HEK293 (cell line): Measurements from ENCODE around the gene PPP1CA.

Experiments used
- CTCF ChIA-PET: fragments of 350-600 bp; formaldehyde crosslinking; extraction: SDS; loops from one replicate; lab custom pipeline; 2021; ENCODE audit warnings: antibody characterized with exemption; lab: Yijun Ruan, JAX
- POLR2A ChIA-PET: fragments of 300-600 bp; formaldehyde crosslinking; extraction: SDS; loops from one replicate; lab custom pipeline; 2020; ENCODE audit warnings: antibody characterized with exemption, inconsistent platforms; lab: Yijun Ruan, JAX
- H3K27ac ChIP-seq: fragments of 200-500 bp; sonication (Bioruptor generic); 2 replicates; pipeline ENCODE4 v1.5.1; 2014; ENCODE audit warnings: low read depth, low read length, control low read depth, inconsistent platforms; ENCODE audit errors: extremely low read depth
- H3K36me3 ChIP-seq, 2 experiments: fragments of 200-500 bp in 1 of 2; sonication (Bioruptor generic) in 1 of 2; 1 replicate in 1 of 2; 2 replicates in 1 of 2; pipeline ENCODE4 v1.5.1; 2014 to 2017; ENCODE audit warnings: inconsistent platforms in 2 of 2, low read length in 2 of 2; ENCODE audit not compliant: control insufficient read depth in 2 of 2, insufficient read depth in 1 of 2
- H3K4me1 ChIP-seq: fragments of 200-500 bp; sonication (Bioruptor generic); 2 replicates; pipeline ENCODE4 v1.5.1; 2014; ENCODE audit warnings: mild to moderate bottlenecking, low read length, inconsistent platforms; ENCODE audit not compliant: control insufficient read depth, insufficient read depth
- H3K4me3 ChIP-seq: 2 replicates; pipeline ENCODE4 v1.5.1; 2011; ENCODE audit warnings: low read depth, mild to moderate bottlenecking, control low read depth, low read length, moderate library complexity
- H3K9me3 ChIP-seq: fragments of 200-500 bp; sonication (Bioruptor generic); 2 replicates; pipeline ENCODE4 v1.5.1; 2014; ENCODE audit warnings: low read depth, low read length, inconsistent platforms; ENCODE audit not compliant: control insufficient read depth, insufficient read depth
- BCL11A ChIP-seq: fragments of 450-650 bp; formaldehyde crosslinking; IDR thresholded peaks from 2 replicates; pipeline ENCODE4 v1.5.1; 2016; ENCODE audit warnings: low read depth, missing biosample characterization, missing genetic modification characterization
- FEZF1 ChIP-seq: fragments of 450-650 bp; formaldehyde crosslinking; IDR thresholded peaks from 2 replicates; pipeline ENCODE4 v1.5.1; 2016; ENCODE audit warnings: missing biosample characterization, missing genetic modification characterization
- GLI4 ChIP-seq: fragments of 450-650 bp; formaldehyde crosslinking; IDR thresholded peaks from 2 replicates; pipeline ENCODE4 v1.5.1; 2016; ENCODE audit warnings: missing biosample characterization, missing genetic modification characterization
- GLIS1 ChIP-seq: fragments of 450-650 bp; formaldehyde crosslinking; IDR thresholded peaks from 2 replicates; pipeline ENCODE4 v1.5.1; 2016; ENCODE audit warnings: missing biosample characterization, missing genetic modification characterization
- GLIS2 ChIP-seq: fragments of 450-650 bp; formaldehyde crosslinking; IDR thresholded peaks from 2 replicates; pipeline ENCODE4 v1.5.1; 2016; ENCODE audit warnings: missing biosample characterization, missing genetic modification characterization
- HOXC10 ChIP-seq: sonication (generic); formaldehyde crosslinking; IDR thresholded peaks from 2 replicates; pipeline ENCODE4 v1.8.1; 2023; ENCODE audit warnings: mild to moderate bottlenecking, missing genetic modification reagents
- HOXD13 ChIP-seq: sonication (generic); formaldehyde crosslinking; IDR thresholded peaks from 2 replicates; pipeline ENCODE4 v1.8.0; 2022; ENCODE audit warnings: missing genetic modification reagents, borderline replicate concordance
- TRIM28 ChIP-seq: IDR thresholded peaks from 2 replicates; pipeline ENCODE4 v1.6.1; 2011; ENCODE audit warnings: low read length, control low read depth, borderline replicate concordance
- WT1 ChIP-seq: fragments of 450-650 bp; formaldehyde crosslinking; IDR thresholded peaks from 2 replicates; pipeline ENCODE4 v1.5.1; 2016; ENCODE audit warnings: missing biosample characterization, missing genetic modification characterization
- ZBTB1 ChIP-seq: fragments of 450-650 bp; formaldehyde crosslinking; IDR thresholded peaks from 2 replicates; pipeline ENCODE4 v1.5.1; 2016; ENCODE audit warnings: missing biosample characterization, missing genetic modification characterization
- ZBTB20 ChIP-seq: fragments of 450-650 bp; formaldehyde crosslinking; IDR thresholded peaks from 2 replicates; pipeline ENCODE4 v1.5.1; 2016; ENCODE audit warnings: missing biosample characterization, missing genetic modification characterization
- ZBTB48 ChIP-seq: fragments of 450-650 bp; formaldehyde crosslinking; IDR thresholded peaks from 2 replicates; pipeline ENCODE4 v1.5.1; 2016; ENCODE audit warnings: missing biosample characterization, missing genetic modification characterization
- ZNF121 ChIP-seq: fragments of 450-650 bp; formaldehyde crosslinking; IDR thresholded peaks from 2 replicates; pipeline ENCODE4 v1.5.1; 2016; ENCODE audit warnings: missing biosample characterization, missing genetic modification characterization
- ZNF132 ChIP-seq: fragments of 450-650 bp; formaldehyde crosslinking; IDR thresholded peaks from 2 replicates; pipeline ENCODE4 v1.5.1; 2017; ENCODE audit warnings: missing biosample characterization, missing genetic modification characterization, borderline replicate concordance
- ZNF292 ChIP-seq: fragments of 450-650 bp; formaldehyde crosslinking; IDR thresholded peaks from 2 replicates; pipeline ENCODE4 v1.5.1; 2016; ENCODE audit warnings: low read depth, missing biosample characterization, missing genetic modification characterization, borderline replicate concordance
- ZNF324 ChIP-seq: fragments of 450-650 bp; formaldehyde crosslinking; IDR thresholded peaks from 2 replicates; pipeline ENCODE4 v1.5.1; 2016; ENCODE audit warnings: missing biosample characterization, missing genetic modification characterization
- ZNF341 ChIP-seq: fragments of 450-650 bp; formaldehyde crosslinking; IDR thresholded peaks from 2 replicates; pipeline ENCODE4; 2016; ENCODE audit warnings: low read depth, missing biosample characterization, missing genetic modification characterization
- ZNF416 ChIP-seq: fragments of 450-650 bp; formaldehyde crosslinking; IDR thresholded peaks from 2 replicates; pipeline ENCODE4 v1.5.1; 2016; ENCODE audit warnings: missing biosample characterization, missing genetic modification characterization
- ZNF423 ChIP-seq: fragments of 450-650 bp; formaldehyde crosslinking; IDR thresholded peaks from 2 replicates; pipeline ENCODE4 v1.5.1; 2016; ENCODE audit warnings: missing biosample characterization, missing genetic modification characterization
- ZNF548 ChIP-seq: fragments of 450-650 bp; formaldehyde crosslinking; IDR thresholded peaks from 2 replicates; pipeline ENCODE4 v1.5.1; 2016; ENCODE audit warnings: missing biosample characterization, missing genetic modification characterization
- ZNF596 ChIP-seq: fragments of 450-650 bp; IDR thresholded peaks from 2 replicates; pipeline ENCODE4 v1.5.0; 2018; ENCODE audit warnings: missing biosample characterization, mild to moderate bottlenecking, missing genetic modification characterization, moderate library complexity
- ZNF623 ChIP-seq: fragments of 450-650 bp; formaldehyde crosslinking; IDR thresholded peaks from 2 replicates; pipeline ENCODE4 v1.5.1; 2016; ENCODE audit warnings: missing biosample characterization, missing genetic modification characterization
- ZNF624 ChIP-seq: fragments of 450-650 bp; formaldehyde crosslinking; IDR thresholded peaks from 2 replicates; pipeline ENCODE4 v1.5.1; 2017; ENCODE audit warnings: missing biosample characterization, missing genetic modification characterization
- ZNF830 ChIP-seq: fragments of 450-650 bp; IDR thresholded peaks from 2 replicates; pipeline ENCODE4 v1.5.0; 2018; ENCODE audit warnings: missing biosample characterization, missing genetic modification characterization, low read depth, mild to moderate bottlenecking, moderate library complexity
- TF ChIP-seq, protein P1 (sequence below): fragments of 450-650 bp; formaldehyde crosslinking; IDR thresholded peaks from 2 replicates; pipeline ENCODE4 v1.5.1; 2017; ENCODE audit warnings: missing biosample characterization, missing genetic modification characterization
- TF ChIP-seq, protein P2 (sequence below): fragments of 450-650 bp; formaldehyde crosslinking; IDR thresholded peaks from 2 replicates; pipeline ENCODE4 v1.5.1; 2016; ENCODE audit warnings: missing biosample characterization, missing genetic modification characterization, low read depth
- TF ChIP-seq, protein P3 (sequence below): fragments of 450-650 bp; formaldehyde crosslinking; IDR thresholded peaks from 2 replicates; pipeline ENCODE4 v1.5.1; 2016; ENCODE audit warnings: missing biosample characterization, missing genetic modification characterization
- TF ChIP-seq, protein P4 (sequence below): IDR thresholded peaks from 2 replicates; pipeline ENCODE4 v1.6.1; 2011; ENCODE audit warnings: mild to moderate bottlenecking, low read depth, low read length, borderline replicate concordance
- TF ChIP-seq, protein P5 (sequence below): fragments of 450-650 bp; formaldehyde crosslinking; IDR thresholded peaks from 2 replicates; pipeline ENCODE4 v1.5.1; 2016; ENCODE audit warnings: missing biosample characterization, missing genetic modification characterization
- TF ChIP-seq, protein P6 (sequence below): fragments of 450-650 bp; formaldehyde crosslinking; IDR thresholded peaks from 2 replicates; pipeline ENCODE4 v1.5.1; 2016; ENCODE audit warnings: missing biosample characterization, missing genetic modification characterization

PPP1CA gene

DNA sequence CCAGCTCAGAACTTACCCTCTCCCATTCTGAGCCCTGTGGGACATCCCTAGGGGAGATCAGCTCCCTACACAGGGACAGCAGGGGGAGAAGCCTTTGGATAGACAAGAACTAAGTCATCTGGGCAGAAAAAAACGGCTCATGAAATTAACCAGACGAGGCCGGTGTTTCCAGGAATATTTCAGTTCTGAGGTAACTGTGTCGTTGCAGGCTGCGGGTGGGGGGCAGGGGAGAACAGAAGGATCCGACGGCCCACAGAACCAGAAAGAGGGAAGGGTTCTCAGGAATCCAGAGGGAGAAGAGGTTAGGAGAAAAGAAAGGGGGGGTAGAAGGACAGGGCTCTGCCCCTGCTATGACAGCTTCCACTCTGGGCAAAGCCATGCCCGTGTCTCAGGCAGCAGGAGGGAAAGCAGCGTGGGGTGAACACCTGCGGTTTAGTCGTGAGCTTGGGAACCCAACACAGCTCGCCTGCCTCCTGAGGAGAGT is 31.8 kb downstream of the PPP1CA start:
- Histone ChIP-seq H3K27ac (no peak overlapping the region), H3K4me3 (no peak overlapping the region), H3K36me3 (no peaks in the 10 kb centered on the region), H3K9me3 (no peaks in the 10 kb centered on the region), H3K4me1 (peaks cover 3% of the 10 kb centered on the region; the same call in 1 of the 2 replicates)
- ChIA-PET CTCF (interaction anchor here (0.7 to 30.4 kb wide), 4 partner anchors 6 to 55 kb away, joined by 4 to 898 read pairs (median 452); partner anchors contain the start of genes CLCF1, POLD4 and RAD9A), POLR2A (interaction anchor here (0.6 to 1.8 kb wide), 6 partner anchors 17 to 161 kb away, joined by 3 to 6 read pairs (median 4); partner anchors contain the start of gene POLD4)
- no peak for TF ChIP-seq ZNF292 (tag by site-specific recombination)
- TF ChIP-seq BCL11A (tag by site-specific recombination), result no peak
- 0 out of 2 replicates have a peak, but pooled peaks have one; percentile 44 for TF ChIP-seq ZNF423 (tag by site-specific recombination)
- TF ChIP-seq ZNF624 (tag by site-specific recombination), result no peak
- TF ChIP-seq, protein P1, sequence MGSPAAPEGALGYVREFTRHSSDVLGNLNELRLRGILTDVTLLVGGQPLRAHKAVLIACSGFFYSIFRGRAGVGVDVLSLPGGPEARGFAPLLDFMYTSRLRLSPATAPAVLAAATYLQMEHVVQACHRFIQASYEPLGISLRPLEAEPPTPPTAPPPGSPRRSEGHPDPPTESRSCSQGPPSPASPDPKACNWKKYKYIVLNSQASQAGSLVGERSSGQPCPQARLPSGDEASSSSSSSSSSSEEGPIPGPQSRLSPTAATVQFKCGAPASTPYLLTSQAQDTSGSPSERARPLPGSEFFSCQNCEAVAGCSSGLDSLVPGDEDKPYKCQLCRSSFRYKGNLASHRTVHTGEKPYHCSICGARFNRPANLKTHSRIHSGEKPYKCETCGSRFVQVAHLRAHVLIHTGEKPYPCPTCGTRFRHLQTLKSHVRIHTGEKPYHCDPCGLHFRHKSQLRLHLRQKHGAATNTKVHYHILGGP (tag by site-specific recombination), result no peak
- TF ChIP-seq WT1 (tag by site-specific recombination), result no peak
- no peak for TF ChIP-seq GLI4
- no peak for TF ChIP-seq ZNF416 (tag by site-specific recombination)
- TF ChIP-seq ZBTB20, result no peak
- TF ChIP-seq FEZF1 (tag by site-specific recombination), result no peak
- no peak for TF ChIP-seq TRIM28
- TF ChIP-seq, protein P2, sequence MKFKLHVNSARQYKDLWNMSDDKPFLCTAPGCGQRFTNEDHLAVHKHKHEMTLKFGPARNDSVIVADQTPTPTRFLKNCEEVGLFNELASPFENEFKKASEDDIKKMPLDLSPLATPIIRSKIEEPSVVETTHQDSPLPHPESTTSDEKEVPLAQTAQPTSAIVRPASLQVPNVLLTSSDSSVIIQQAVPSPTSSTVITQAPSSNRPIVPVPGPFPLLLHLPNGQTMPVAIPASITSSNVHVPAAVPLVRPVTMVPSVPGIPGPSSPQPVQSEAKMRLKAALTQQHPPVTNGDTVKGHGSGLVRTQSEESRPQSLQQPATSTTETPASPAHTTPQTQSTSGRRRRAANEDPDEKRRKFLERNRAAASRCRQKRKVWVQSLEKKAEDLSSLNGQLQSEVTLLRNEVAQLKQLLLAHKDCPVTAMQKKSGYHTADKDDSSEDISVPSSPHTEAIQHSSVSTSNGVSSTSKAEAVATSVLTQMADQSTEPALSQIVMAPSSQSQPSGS (tag by site-specific recombination), result no peak
- no peak for TF ChIP-seq ZBTB1
- TF ChIP-seq ZNF341 (tag by site-specific recombination), result no peak
- no peak for TF ChIP-seq HOXD13 (CRISPR knock-in tag)
- TF ChIP-seq, protein P3, sequence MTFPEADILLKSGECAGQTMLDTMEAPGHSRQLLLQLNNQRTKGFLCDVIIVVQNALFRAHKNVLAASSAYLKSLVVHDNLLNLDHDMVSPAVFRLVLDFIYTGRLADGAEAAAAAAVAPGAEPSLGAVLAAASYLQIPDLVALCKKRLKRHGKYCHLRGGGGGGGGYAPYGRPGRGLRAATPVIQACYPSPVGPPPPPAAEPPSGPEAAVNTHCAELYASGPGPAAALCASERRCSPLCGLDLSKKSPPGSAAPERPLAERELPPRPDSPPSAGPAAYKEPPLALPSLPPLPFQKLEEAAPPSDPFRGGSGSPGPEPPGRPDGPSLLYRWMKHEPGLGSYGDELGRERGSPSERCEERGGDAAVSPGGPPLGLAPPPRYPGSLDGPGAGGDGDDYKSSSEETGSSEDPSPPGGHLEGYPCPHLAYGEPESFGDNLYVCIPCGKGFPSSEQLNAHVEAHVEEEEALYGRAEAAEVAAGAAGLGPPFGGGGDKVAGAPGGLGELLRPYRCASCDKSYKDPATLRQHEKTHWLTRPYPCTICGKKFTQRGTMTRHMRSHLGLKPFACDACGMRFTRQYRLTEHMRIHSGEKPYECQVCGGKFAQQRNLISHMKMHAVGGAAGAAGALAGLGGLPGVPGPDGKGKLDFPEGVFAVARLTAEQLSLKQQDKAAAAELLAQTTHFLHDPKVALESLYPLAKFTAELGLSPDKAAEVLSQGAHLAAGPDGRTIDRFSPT (tag by site-specific recombination), result 0 out of 2 replicates have a peak, but pooled peaks have one; percentile 18
- no peak for TF ChIP-seq ZNF830
- 0 out of 2 replicates have a peak, but pooled peaks have one; percentile 37 for TF ChIP-seq GLIS2 (tag by site-specific recombination)
- TF ChIP-seq, protein P4, sequence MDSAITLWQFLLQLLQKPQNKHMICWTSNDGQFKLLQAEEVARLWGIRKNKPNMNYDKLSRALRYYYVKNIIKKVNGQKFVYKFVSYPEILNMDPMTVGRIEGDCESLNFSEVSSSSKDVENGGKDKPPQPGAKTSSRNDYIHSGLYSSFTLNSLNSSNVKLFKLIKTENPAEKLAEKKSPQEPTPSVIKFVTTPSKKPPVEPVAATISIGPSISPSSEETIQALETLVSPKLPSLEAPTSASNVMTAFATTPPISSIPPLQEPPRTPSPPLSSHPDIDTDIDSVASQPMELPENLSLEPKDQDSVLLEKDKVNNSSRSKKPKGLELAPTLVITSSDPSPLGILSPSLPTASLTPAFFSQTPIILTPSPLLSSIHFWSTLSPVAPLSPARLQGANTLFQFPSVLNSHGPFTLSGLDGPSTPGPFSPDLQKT, result no peak
- TF ChIP-seq, protein P5, sequence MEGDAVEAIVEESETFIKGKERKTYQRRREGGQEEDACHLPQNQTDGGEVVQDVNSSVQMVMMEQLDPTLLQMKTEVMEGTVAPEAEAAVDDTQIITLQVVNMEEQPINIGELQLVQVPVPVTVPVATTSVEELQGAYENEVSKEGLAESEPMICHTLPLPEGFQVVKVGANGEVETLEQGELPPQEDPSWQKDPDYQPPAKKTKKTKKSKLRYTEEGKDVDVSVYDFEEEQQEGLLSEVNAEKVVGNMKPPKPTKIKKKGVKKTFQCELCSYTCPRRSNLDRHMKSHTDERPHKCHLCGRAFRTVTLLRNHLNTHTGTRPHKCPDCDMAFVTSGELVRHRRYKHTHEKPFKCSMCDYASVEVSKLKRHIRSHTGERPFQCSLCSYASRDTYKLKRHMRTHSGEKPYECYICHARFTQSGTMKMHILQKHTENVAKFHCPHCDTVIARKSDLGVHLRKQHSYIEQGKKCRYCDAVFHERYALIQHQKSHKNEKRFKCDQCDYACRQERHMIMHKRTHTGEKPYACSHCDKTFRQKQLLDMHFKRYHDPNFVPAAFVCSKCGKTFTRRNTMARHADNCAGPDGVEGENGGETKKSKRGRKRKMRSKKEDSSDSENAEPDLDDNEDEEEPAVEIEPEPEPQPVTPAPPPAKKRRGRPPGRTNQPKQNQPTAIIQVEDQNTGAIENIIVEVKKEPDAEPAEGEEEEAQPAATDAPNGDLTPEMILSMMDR (tag by site-specific recombination), result no peak
- TF ChIP-seq ZNF548, result no peak
- TF ChIP-seq ZNF623 (tag by site-specific recombination), result no peak
- TF ChIP-seq, protein P6, sequence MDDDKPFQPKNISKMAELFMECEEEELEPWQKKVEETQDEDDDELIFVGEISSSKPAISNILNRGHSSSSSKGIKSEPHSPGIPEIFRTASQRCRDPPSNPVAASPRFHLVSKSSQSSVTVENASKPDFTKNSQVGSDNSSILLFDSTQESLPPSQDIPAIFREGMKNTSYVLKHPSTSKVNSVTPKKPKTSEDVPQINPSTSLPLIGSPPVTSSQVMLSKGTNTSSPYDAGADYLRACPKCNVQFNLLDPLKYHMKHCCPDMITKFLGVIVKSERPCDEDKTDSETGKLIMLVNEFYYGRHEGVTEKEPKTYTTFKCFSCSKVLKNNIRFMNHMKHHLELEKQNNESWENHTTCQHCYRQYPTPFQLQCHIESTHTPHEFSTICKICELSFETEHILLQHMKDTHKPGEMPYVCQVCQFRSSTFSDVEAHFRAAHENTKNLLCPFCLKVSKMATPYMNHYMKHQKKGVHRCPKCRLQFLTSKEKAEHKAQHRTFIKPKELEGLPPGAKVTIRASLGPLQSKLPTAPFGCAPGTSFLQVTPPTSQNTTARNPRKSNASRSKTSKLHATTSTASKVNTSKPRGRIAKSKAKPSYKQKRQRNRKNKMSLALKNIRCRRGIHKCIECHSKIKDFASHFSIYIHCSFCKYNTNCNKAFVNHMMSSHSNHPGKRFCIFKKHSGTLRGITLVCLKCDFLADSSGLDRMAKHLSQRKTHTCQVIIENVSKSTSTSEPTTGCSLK, result no peak
- no peak for TF ChIP-seq ZBTB48 (tag by site-specific recombination)
- no peak for TF ChIP-seq HOXC10 (CRISPR knock-in tag)
- TF ChIP-seq ZNF596 (tag by site-specific recombination), result no peak
- no peak for TF ChIP-seq ZNF121
- no peak for TF ChIP-seq ZNF132
- TF ChIP-seq ZNF324 (tag by site-specific recombination), result no peak
- no peak; the same call in 1 of the 2 replicates for TF ChIP-seq GLIS1 (tag by site-specific recombination)
